HepG2 (cell line): ENCODE measurements around the gene PSRC1. TPM values are rescaled to one million over a fixed set of nuclear protein-coding genes. Genes with fewer than 3 reads are reported as not detected.
A peak's percentile ranks its signal among the peaks of the same experiment; 100 is the strongest.

Experiments used
- AKAP8 ChIP-seq: sonication (generic); formaldehyde crosslinking; IDR thresholded peaks from 2 replicates; pipeline ENCODE4 v1.5.1; 2020; ENCODE audit warnings: mild to moderate bottlenecking, missing genetic modification reagents
- CBX1 ChIP-seq: IDR thresholded peaks from one replicate; pipeline ENCODE4 v1.6.1; 2016; ENCODE audit warnings: antibody characterized with exemption, low read depth
- CBX2 ChIP-seq, 2 experiments: fragments of 200-600 bp in 1 of 2; sonication (generic); formaldehyde crosslinking in 1 of 2; IDR thresholded peaks; 2 replicates each; pipeline versions ENCODE4 v1.7.0 to v1.8.1; 2018 to 2022; ENCODE audit warnings: low read depth in 2 of 2, low read length in 1 of 2, mild to moderate bottlenecking in 1 of 2, missing genetic modification reagents in 1 of 2
- GATAD1 ChIP-seq: IDR thresholded peaks from 2 replicates; pipeline ENCODE4 v1.6.1; 2016; ENCODE audit warnings: missing genetic modification reagents, missing compliant biosample characterization
- KLF6 ChIP-seq: IDR thresholded peaks from 2 replicates; pipeline ENCODE4 v1.8.0; 2016; ENCODE audit warnings: missing biosample characterization, missing genetic modification reagents
- KLF9 ChIP-seq: IDR thresholded peaks from 2 replicates; pipeline ENCODE4 v1.6.1; 2016; ENCODE audit warnings: low read depth
- MYNN ChIP-seq: sonication (generic); formaldehyde crosslinking; IDR thresholded peaks from 2 replicates; pipeline ENCODE4 v1.4.0; 2020; ENCODE audit warnings: mild to moderate bottlenecking, low read depth, missing genetic modification reagents
- NFE2 ChIP-seq: sonication (generic); formaldehyde crosslinking; IDR thresholded peaks from 2 replicates; pipeline ENCODE4 v1.4.0; 2020; ENCODE audit warnings: missing genetic modification reagents
- NRL ChIP-seq: sonication (generic); formaldehyde crosslinking; IDR thresholded peaks from 2 replicates; pipeline ENCODE4 v1.5.0; 2020; ENCODE audit warnings: missing genetic modification reagents, mild to moderate bottlenecking, moderate library complexity, borderline replicate concordance
- SAFB2 ChIP-seq: sonication (generic); formaldehyde crosslinking; IDR thresholded peaks from 2 replicates; pipeline ENCODE4 v1.5.1; 2020; ENCODE audit warnings: missing genetic modification reagents, low read depth, mild to moderate bottlenecking, borderline replicate concordance
- SETDB1 ChIP-seq: sonication (generic); formaldehyde crosslinking; IDR thresholded peaks from 2 replicates; pipeline ENCODE4 v1.5.1; 2020; ENCODE audit warnings: missing genetic modification reagents, mild to moderate bottlenecking, borderline replicate concordance
- TAF1 ChIP-seq: sonication (generic); formaldehyde crosslinking; IDR thresholded peaks from 2 replicates; pipeline ENCODE4 v1.4.0; 2020; ENCODE audit warnings: missing genetic modification reagents
- ZC3H4 ChIP-seq: sonication (generic); formaldehyde crosslinking; IDR thresholded peaks from 2 replicates; pipeline ENCODE4 v1.4.0; 2020; ENCODE audit warnings: missing genetic modification reagents, borderline replicate concordance
- ZFP62 ChIP-seq: sonication (generic); formaldehyde crosslinking; IDR thresholded peaks from 2 replicates; pipeline ENCODE4 v1.4.0; 2020; ENCODE audit warnings: missing genetic modification reagents
- ZFX ChIP-seq: sonication (generic); formaldehyde crosslinking; IDR thresholded peaks from 2 replicates; pipeline ENCODE4 v1.4.0; 2020; ENCODE audit warnings: mild to moderate bottlenecking, low read depth, missing genetic modification reagents, moderate library complexity
- ZIK1 ChIP-seq: sonication (generic); formaldehyde crosslinking; IDR thresholded peaks from 2 replicates; pipeline ENCODE4 v1.5.0; 2020; ENCODE audit warnings: mild to moderate bottlenecking, low read depth, missing genetic modification reagents, borderline replicate concordance
- ZNF10 ChIP-seq: sonication (generic); formaldehyde crosslinking; IDR thresholded peaks from 2 replicates; pipeline ENCODE4 v1.4.0; 2020; ENCODE audit warnings: mild to moderate bottlenecking, low read depth, missing genetic modification reagents, borderline replicate concordance
- ZNF124 ChIP-seq: sonication (generic); formaldehyde crosslinking; IDR thresholded peaks from 2 replicates; pipeline ENCODE4 v1.4.0; 2020; ENCODE audit warnings: missing genetic modification reagents
- ZNF138 ChIP-seq: sonication (generic); formaldehyde crosslinking; IDR thresholded peaks from 2 replicates; pipeline ENCODE4 v1.5.0; 2020; ENCODE audit warnings: mild to moderate bottlenecking, low read depth, missing genetic modification reagents
- ZNF235 ChIP-seq: sonication (generic); formaldehyde crosslinking; IDR thresholded peaks from 2 replicates; pipeline ENCODE4 v1.8.1; 2023; ENCODE audit warnings: mild to moderate bottlenecking, missing genetic modification reagents, borderline replicate concordance
- ZNF292 ChIP-seq: sonication (generic); formaldehyde crosslinking; IDR thresholded peaks from 2 replicates; pipeline ENCODE4 v1.8.1; 2022; ENCODE audit warnings: mild to moderate bottlenecking, low read depth, missing genetic modification reagents, borderline replicate concordance
- ZNF484 ChIP-seq: sonication (generic); formaldehyde crosslinking; IDR thresholded peaks from 2 replicates; pipeline ENCODE4 v1.5.1; 2020; ENCODE audit warnings: mild to moderate bottlenecking, low read depth, missing genetic modification reagents, borderline replicate concordance
- ZNF607 ChIP-seq: sonication (generic); formaldehyde crosslinking; IDR thresholded peaks from 2 replicates; pipeline ENCODE4 v1.5.1; 2020; ENCODE audit warnings: missing genetic modification reagents, mild to moderate bottlenecking, borderline replicate concordance
- ZNF616 ChIP-seq: sonication (generic); formaldehyde crosslinking; IDR thresholded peaks from 2 replicates; pipeline ENCODE4 v1.5.0; 2020; ENCODE audit warnings: low read depth, mild to moderate bottlenecking, missing genetic modification reagents
- ZNF746 ChIP-seq: sonication (generic); formaldehyde crosslinking; IDR thresholded peaks from 2 replicates; pipeline ENCODE4 v1.8.0; 2022; ENCODE audit warnings: mild to moderate bottlenecking, missing genetic modification reagents
- ZNF790 ChIP-seq: sonication (generic); formaldehyde crosslinking; IDR thresholded peaks from 2 replicates; pipeline ENCODE4 v1.8.0; 2022; ENCODE audit warnings: missing genetic modification reagents, mild to moderate bottlenecking, borderline replicate concordance
- ZSCAN12 ChIP-seq: sonication (generic); formaldehyde crosslinking; IDR thresholded peaks from 2 replicates; pipeline ENCODE4 v1.9.0; 2021; ENCODE audit warnings: mild to moderate bottlenecking, missing genetic modification reagents
- ZZZ3 ChIP-seq: sonication (generic); formaldehyde crosslinking; IDR thresholded peaks from 2 replicates; pipeline ENCODE4 v1.4.0; 2020; ENCODE audit warnings: missing genetic modification reagents, mild to moderate bottlenecking, borderline replicate concordance
- polyA plus RNA-seq, 8 experiments: library from polyadenylated mRNA; depleted of rRNA in 3 of 8; stranded (reverse) in 7 of 8; unstranded in 1 of 8; fragments of >200 nt; fragmentation: Illumina TruSeq in 4 of 8; extraction: Trizol in 4 of 8; gene quantifications; 2 replicates each; pipeline versions ENCODE4 v1.2.1 to v1.2.3, GENCODE V29; 2011 to 2016; ENCODE audit warnings: low read depth in 4 of 8, missing spikeins in 1 of 8, mixed read lengths in 1 of 8; ENCODE audit not compliant: insufficient read depth in 1 of 8
- total RNA-seq, 5 experiments: library from RNA; depleted of rRNA; stranded (reverse); fragments of >200 nt; fragmentation: Illumina TruSeq; extraction: Trizol; gene quantifications; 2 replicates each; pipeline ENCODE4 v1.2.3, GENCODE V29; 2016; ENCODE audit warnings: low read depth in 1 of 5
- TF ChIP-seq, protein P1 (sequence below): sonication (generic); formaldehyde crosslinking; IDR thresholded peaks from 2 replicates; pipeline ENCODE4 v1.4.0; 2020; ENCODE audit warnings: missing genetic modification reagents, borderline replicate concordance
- TF ChIP-seq, protein P2 (sequence below): sonication (generic); formaldehyde crosslinking; IDR thresholded peaks from 2 replicates; pipeline ENCODE4 v1.4.0; 2020; ENCODE audit warnings: mild to moderate bottlenecking, missing genetic modification reagents

Gene PSRC1
- total and polyA plus RNA-seq, 2 of the 13 experiments (the other 11 are each of a cell fraction or from before 2014, with no cell fraction given), result 28.6 to 30.3 TPM

DNA sequence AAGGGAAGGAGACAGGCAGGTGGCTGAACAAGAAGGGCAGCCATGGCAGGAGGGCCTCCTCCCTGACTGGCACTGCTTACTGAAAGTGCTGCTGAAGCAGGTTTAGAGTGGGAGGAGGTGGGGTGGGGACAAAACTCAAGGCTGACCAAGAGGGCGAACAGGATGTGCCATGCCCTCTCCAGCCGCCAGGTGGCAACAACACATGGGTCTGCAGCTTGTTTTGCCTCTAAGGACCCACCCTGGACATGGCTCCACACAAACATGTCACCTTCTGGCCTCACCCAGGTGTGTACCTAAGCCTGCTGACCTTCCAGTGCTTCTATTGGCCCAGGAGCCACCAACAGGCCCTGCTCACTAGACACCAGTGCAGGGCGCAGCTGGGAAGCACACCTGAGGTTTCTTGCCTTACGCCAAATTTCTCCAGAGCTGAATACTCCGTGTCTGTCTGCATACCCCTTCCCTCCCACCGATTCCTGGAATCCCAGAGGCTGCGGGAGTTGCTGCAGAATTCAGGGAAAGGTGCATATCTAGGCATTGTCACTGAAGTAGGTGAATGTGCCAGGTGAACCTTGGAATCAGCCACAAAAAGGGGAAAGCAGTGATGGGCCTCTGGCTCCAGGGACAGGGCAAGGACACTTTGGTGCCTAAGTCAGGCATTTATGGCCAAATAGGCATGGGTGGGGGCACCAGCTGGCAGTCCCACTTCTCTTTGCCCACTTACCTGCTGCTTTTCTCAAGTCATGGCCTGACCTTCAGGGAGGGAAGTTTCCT lies 5.3 kb downstream of the PSRC1 start (continued):
- TF ChIP-seq SAFB2 (CRISPR knock-in tag) (no peak), ZFP62 (CRISPR knock-in tag) (no peak), ZZZ3 (CRISPR knock-in tag) (no peak), SETDB1 (CRISPR knock-in tag) (no peak), GATAD1 (peak; percentile 72; the same call in 1 of the 2 replicates), ZNF292 (CRISPR knock-in tag) (no peak), ZSCAN12 (no peak), ZNF746 (CRISPR knock-in tag) (no peak), KLF9 (no peak), NRL (CRISPR knock-in tag) (0 out of 2 replicates have a peak, but pooled peaks have one; percentile 80), ZNF607 (CRISPR knock-in tag) (0 out of 2 replicates have a peak, but pooled peaks have one; percentile 67), ZNF484 (CRISPR knock-in tag) (no peak), CBX2 (IDR thresholded peaks at IDR 0.05; ENCODE audit: low read depth, low read length) (no peak), CBX2 (CRISPR knock-in tag; IDR thresholded peaks at IDR 0.05; ENCODE audit: low read depth) (no peak), ZFX (CRISPR knock-in tag) (peak; percentile 57), ZNF235 (CRISPR knock-in tag) (no peak), ZNF10 (CRISPR knock-in tag) (no peak), ZNF790 (CRISPR knock-in tag) (no peak), TAF1 (CRISPR knock-in tag) (peak; percentile 30; the same call in 1 of the 2 replicates), NFE2 (CRISPR knock-in tag) (no peak), ZNF138 (peak; percentile 45; the same call in 1 of the 2 replicates), CBX1 (peak; percentile 65), ZIK1 (no peak), KLF6 (CRISPR knock-in tag) (no peak), AKAP8 (CRISPR knock-in tag) (peak; percentile 31; the same call in 1 of the 2 replicates), MYNN (CRISPR knock-in tag) (no peak), ZNF124 (0 out of 2 replicates have a peak, but pooled peaks have one; percentile 31), ZC3H4 (CRISPR knock-in tag) (no peak; the same call in 1 of the 2 replicates), ZNF616 (no peak)
- TF ChIP-seq, protein P1, sequence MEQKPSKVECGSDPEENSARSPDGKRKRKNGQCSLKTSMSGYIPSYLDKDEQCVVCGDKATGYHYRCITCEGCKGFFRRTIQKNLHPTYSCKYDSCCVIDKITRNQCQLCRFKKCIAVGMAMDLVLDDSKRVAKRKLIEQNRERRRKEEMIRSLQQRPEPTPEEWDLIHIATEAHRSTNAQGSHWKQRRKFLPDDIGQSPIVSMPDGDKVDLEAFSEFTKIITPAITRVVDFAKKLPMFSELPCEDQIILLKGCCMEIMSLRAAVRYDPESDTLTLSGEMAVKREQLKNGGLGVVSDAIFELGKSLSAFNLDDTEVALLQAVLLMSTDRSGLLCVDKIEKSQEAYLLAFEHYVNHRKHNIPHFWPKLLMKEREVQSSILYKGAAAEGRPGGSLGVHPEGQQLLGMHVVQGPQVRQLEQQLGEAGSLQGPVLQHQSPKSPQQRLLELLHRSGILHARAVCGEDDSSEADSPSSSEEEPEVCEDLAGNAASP (CRISPR knock-in tag), result peak; percentile 66; the same call in 1 of the 2 replicates
- TF ChIP-seq, protein P2, sequence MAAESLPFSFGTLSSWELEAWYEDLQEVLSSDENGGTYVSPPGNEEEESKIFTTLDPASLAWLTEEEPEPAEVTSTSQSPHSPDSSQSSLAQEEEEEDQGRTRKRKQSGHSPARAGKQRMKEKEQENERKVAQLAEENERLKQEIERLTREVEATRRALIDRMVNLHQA (CRISPR knock-in tag), result no peak
